Activated B cell treated with CpG ODN at 0.5 μM for 24 hours (primary cell): ENCODE results near the gene HDDC3. TPM values are rescaled to one million over a fixed set of nuclear protein-coding genes. Genes with fewer than 3 reads are reported as not detected.
A peak's percentile ranks its signal among the peaks of the same experiment; 100 is the strongest.

Experiments
- ATAC-seq: fragments of 200-7000 bp; cut with Tn5 transposase; one replicate; pipeline ENCODE4 v1.10.0; 2021; ENCODE audit warnings: low read depth, mild to moderate bottlenecking, moderate library complexity
- CTCF ChIA-PET: fragments of 350-600 bp; sonication (Branson Sonifier 250); formaldehyde crosslinking; loops from one replicate; lab custom pipeline; 2021; ENCODE audit warnings: antibody characterized with exemption; lab: Charles Lee
- POLR2A ChIA-PET: fragments of 350-600 bp; sonication (Branson Sonifier 250); formaldehyde crosslinking; loops from one replicate; lab custom pipeline; 2021; ENCODE audit warnings: antibody characterized with exemption; lab: Charles Lee
- DNase-seq: peaks from one replicate; pipeline ENCODE4 v3.0.0; 2022
- H3K27ac Mint-ChIP-seq: one replicate; pipeline ENCODE4 v1.8.0; 2020; ENCODE audit warnings: mixed read lengths
- H3K27me3 Mint-ChIP-seq: one replicate; pipeline ENCODE4 v1.8.0; 2021; ENCODE audit warnings: mixed read lengths
- H3K36me3 Mint-ChIP-seq: one replicate; pipeline ENCODE4 v1.8.0; 2021; ENCODE audit warnings: low read depth, mixed read lengths
- H3K4me1 Mint-ChIP-seq: one replicate; pipeline ENCODE4 v1.8.0; 2021; ENCODE audit warnings: mixed read lengths
- H3K4me3 Mint-ChIP-seq: one replicate; pipeline ENCODE4 v1.8.0; 2020; ENCODE audit warnings: mild to moderate bottlenecking, mixed read lengths
- H3K9me3 Mint-ChIP-seq: one replicate; pipeline ENCODE4 v1.8.0; 2020; ENCODE audit warnings: mixed read lengths
- intact Hi-C: fragments of 100-400 bp; cut with micrococcal nuclease; formaldehyde crosslinking; loops from one replicate; pipeline ENCODE4 v1.15.1; 2024
- total RNA-seq: library from RNA; stranded (reverse); gene quantifications from 2 replicates; pipeline ENCODE4 v1.2.3, GENCODE V29; 2022
- TF ChIP-seq, protein P1 (sequence below): fragments of 200-600 bp; IDR thresholded peaks from one replicate; pipeline ENCODE4 v1.8.0; 2022; ENCODE audit warnings: antibody characterized with exemption, mild to moderate bottlenecking

HDDC3 gene
- total RNA-seq, 1 donor from 2014 or later = 19.0 TPM

GRCh38 chr15:90933301-90933700, 952 bp upstream of the HDDC3 start:
- Mint-ChIP-seq H3K4me1 (peaks cover 53% of the 10 kb centered on the region), H3K27me3 (no peaks in the 10 kb centered on the region), H3K36me3 (peaks cover 10% of the 10 kb centered on the region), H3K27ac (peak overlapping the region; percentile 35), H3K9me3 (no peaks in the 10 kb centered on the region), H3K4me3 (no peak overlapping the region)
- TF ChIP-seq, protein P1, sequence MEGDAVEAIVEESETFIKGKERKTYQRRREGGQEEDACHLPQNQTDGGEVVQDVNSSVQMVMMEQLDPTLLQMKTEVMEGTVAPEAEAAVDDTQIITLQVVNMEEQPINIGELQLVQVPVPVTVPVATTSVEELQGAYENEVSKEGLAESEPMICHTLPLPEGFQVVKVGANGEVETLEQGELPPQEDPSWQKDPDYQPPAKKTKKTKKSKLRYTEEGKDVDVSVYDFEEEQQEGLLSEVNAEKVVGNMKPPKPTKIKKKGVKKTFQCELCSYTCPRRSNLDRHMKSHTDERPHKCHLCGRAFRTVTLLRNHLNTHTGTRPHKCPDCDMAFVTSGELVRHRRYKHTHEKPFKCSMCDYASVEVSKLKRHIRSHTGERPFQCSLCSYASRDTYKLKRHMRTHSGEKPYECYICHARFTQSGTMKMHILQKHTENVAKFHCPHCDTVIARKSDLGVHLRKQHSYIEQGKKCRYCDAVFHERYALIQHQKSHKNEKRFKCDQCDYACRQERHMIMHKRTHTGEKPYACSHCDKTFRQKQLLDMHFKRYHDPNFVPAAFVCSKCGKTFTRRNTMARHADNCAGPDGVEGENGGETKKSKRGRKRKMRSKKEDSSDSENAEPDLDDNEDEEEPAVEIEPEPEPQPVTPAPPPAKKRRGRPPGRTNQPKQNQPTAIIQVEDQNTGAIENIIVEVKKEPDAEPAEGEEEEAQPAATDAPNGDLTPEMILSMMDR = no peak
- ATAC-seq (no peak), DNase-seq (no peak)
- POLR2A ChIA-PET = interaction anchor here (1.0 to 8.7 kb wide), 8 partner anchors 23 to 339 kb away, joined by 3 to 213 read pairs (median 8); partner anchors contain the start of genes BLM, FES and MAN2A2
- CTCF ChIA-PET = interaction anchor here (0.6 to 8.7 kb wide), 12 partner anchors 10 to 677 kb away, joined by 3 to 193 read pairs (median 10); partner anchors contain the start of genes FES and MAN2A2
- intact Hi-C loops = loop anchor here (5.0 kb wide), 5 partner anchors 266 to 831 kb away; partner anchors contain the start of genes CIB1, GDPGP1 and IDH2

DNA sequence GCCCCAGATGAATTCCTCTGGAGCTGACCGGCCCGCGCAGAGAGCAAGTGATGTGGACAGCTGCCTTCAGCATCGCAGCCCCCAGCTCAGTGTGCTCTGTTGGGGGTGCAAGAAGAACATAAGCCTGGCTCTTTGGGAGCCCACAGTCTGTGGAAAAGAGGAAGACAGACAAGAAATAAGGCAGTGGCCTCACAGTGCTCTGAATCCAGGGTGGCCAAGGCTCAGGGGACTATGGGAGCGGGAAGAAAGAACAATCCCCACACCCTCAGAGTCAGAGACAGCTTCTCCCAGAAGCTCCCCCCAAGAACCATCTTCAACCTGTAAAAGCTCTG, 277 bp upstream of the HDDC3 start:
- POLR2A ChIA-PET = interaction anchor here (0.5 to 8.7 kb wide), 17 partner anchors 9 to 667 kb away, joined by 3 to 213 read pairs (median 5); partner anchors contain the start of genes BLM, FES, MAN2A2 and NGRN
- Mint-ChIP-seq H3K4me1 (peaks cover 53% of the 10 kb centered on the region), H3K36me3 (peaks cover 9% of the 10 kb centered on the region), H3K9me3 (no peaks in the 10 kb centered on the region), H3K27me3 (no peaks in the 10 kb centered on the region), H3K4me3 (peak overlapping the region; percentile 96), H3K27ac (peak overlapping the region; percentile 97)
- TF ChIP-seq, protein P1 = peak; percentile 9
- no peak for DNase-seq
- intact Hi-C loops = loop anchor here (1.0 to 5.0 kb wide), 6 partner anchors 265 to 830 kb away; partner anchors contain the start of genes CIB1, GDPGP1, IDH2 and IQGAP1
- ATAC-seq = no peak
- CTCF ChIA-PET = interaction anchor here (0.8 to 8.7 kb wide), 21 partner anchors 10 to 640 kb away, joined by 3 to 193 read pairs (median 6); partner anchors contain the start of genes BLM, FES, MAN2A2 and RCCD1

GRCh38 chr15:90931575-90931827, 848 bp downstream of the HDDC3 start:
- ATAC-seq = no peak
- intact Hi-C loops = loop anchor here (5.0 kb wide), 5 partner anchors 264 to 829 kb away; partner anchors contain the start of genes CIB1, GDPGP1 and IDH2
- ChIA-PET CTCF (interaction anchor here (0.6 to 8.7 kb wide), 24 partner anchors 12 to 630 kb away, joined by 3 to 193 read pairs (median 4); partner anchors contain the start of genes BLM, FES, MAN2A2 and RCCD1), POLR2A (interaction anchor here (0.5 to 8.7 kb wide), 24 partner anchors 8 to 1370 kb away, joined by 3 to 213 read pairs (median 4); partner anchors contain the start of genes AP3S2, BLM, FES and IQGAP1)
- no peak for DNase-seq
- TF ChIP-seq, protein P1 = no peak
- Mint-ChIP-seq H3K4me3 (peak overlapping the region; percentile 96), H3K27me3 (no peaks in the 10 kb centered on the region), H3K9me3 (no peaks in the 10 kb centered on the region), H3K4me1 (peaks cover 49% of the 10 kb centered on the region), H3K36me3 (peaks cover 6% of the 10 kb centered on the region), H3K27ac (peak overlapping the region; percentile 97)

DNA sequence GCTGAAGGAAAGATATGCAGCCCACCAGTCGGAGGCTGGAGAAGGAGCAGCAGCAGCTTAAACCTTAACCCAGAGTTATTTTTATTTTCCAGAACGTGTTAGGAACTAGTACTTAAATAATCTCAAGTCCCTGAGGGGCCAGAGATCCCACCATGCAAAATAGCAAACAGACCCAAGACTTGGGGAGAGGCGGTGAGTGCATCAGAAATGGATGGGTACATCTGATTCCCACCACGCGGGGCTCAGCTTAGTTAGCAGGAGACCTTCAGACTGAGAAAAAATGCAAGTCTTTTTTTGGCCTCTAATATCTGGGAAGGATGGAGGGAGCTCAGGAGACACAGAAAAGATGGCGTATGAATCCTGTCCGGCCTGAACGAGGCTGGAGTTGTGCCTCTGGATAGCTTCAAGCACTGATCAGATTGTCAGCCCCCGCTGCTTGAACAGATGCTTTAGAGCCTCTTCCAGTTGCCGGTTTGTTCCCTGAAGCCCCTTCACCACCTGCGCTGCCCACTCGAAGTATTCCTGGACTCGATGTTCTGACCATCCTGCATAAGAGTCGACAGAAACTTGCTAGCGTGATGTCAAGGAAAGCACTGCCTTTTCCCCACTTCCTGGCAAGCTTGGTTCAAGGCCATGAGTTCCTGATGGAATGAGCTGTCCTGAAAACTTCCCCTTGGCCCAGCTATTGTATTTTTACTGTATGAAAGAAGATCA, 1.3 kb downstream of the HDDC3 start:
- H3K4me3 Mint-ChIP-seq = peak overlapping the region; percentile 96
- ChIA-PET CTCF (interaction anchor here (0.6 to 8.7 kb wide), 20 partner anchors 13 to 630 kb away, joined by 3 to 193 read pairs (median 4); partner anchors contain the start of genes FES, MAN2A2 and RCCD1), POLR2A (interaction anchor here (0.5 to 8.7 kb wide), 23 partner anchors 8 to 1369 kb away, joined by 3 to 213 read pairs (median 5); partner anchors contain the start of genes AP3S2, BLM, CRTC3 and FES)
- H3K27ac Mint-ChIP-seq = peak overlapping the region; percentile 97
- ATAC-seq = no peak
- TF ChIP-seq, protein P1 = no peak
- intact Hi-C loops = loop anchor here (5.0 kb wide), 5 partner anchors 264 to 829 kb away; partner anchors contain the start of genes CIB1, GDPGP1 and IDH2
- no peaks in the 10 kb centered on the region for H3K27me3 Mint-ChIP-seq
- peaks cover 3% of the 10 kb centered on the region for H3K36me3 Mint-ChIP-seq
- H3K9me3 Mint-ChIP-seq = no peaks in the 10 kb centered on the region
- H3K4me1 Mint-ChIP-seq = peaks cover 44% of the 10 kb centered on the region
- DNase-seq = no peak
